Endothelial cell of umbilical vein (primary cell): Measurements from ENCODE around the gene IP6K1. TPM values are rescaled to one million over a fixed set of nuclear protein-coding genes. Genes with fewer than 3 reads are reported as not detected.

Experiments
- BruUV-seq: library from RNA; stranded (reverse); fragments of 400-500 nt; replicated peaks from 2 replicates; lab custom pipeline; 2021; lab: Mats Ljungman, UMichigan
- CTCF ChIA-PET: fragments of 300-600, 350-600 bp; sonication (Branson Sonifier 250); formaldehyde crosslinking; loops from one replicate; lab custom pipeline; 2021; ENCODE audit warnings: antibody characterized with exemption, inconsistent platforms; lab: Charles Lee
- POLR2A ChIA-PET: fragments of 300-600, 350-600 bp; sonication (Branson Sonifier 250); formaldehyde crosslinking; loops from one replicate; lab custom pipeline; 2021; ENCODE audit warnings: antibody characterized with exemption, inconsistent platforms; lab: Charles Lee
- DNase-seq: peaks from one replicate; pipeline ENCODE4 v3.0.0-alpha.2; 2011; ENCODE audit warnings: low read depth, low spot score
- FAIRE-seq: peaks from 2 replicates; lab custom pipeline; 2011; peaks lifted over from hg19 to GRCh38; lab: Jason Lieb, UNC
- H2AFZ ChIP-seq: 2 replicates; pipeline ENCODE4 v1.6.0; 2012; ENCODE audit warnings: low read depth, low read length, control low read depth, inconsistent platforms
- H3K27ac ChIP-seq: 2 replicates; pipeline ENCODE4 v1.5.1; 2011; ENCODE audit warnings: low read depth, mild to moderate bottlenecking, control low read depth, low read length, moderate library complexity; ENCODE audit not compliant: insufficient read depth
- H3K27me3 ChIP-seq, 2 experiments: 2 replicates each; pipeline versions ENCODE4 v1.6.0 to v1.6.1; 2011; ENCODE audit warnings: low read length in 2 of 2, mixed read lengths in 1 of 2; ENCODE audit not compliant: control insufficient read depth in 2 of 2, insufficient read depth in 2 of 2
- H3K36me3 ChIP-seq, 2 experiments: 2 replicates in 1 of 2; 3 replicates in 1 of 2; pipeline ENCODE4 v1.5.1; 2011; ENCODE audit warnings: low read length in 2 of 2, mild to moderate bottlenecking in 1 of 2, moderate library complexity in 1 of 2; ENCODE audit not compliant: control insufficient read depth in 2 of 2, insufficient read depth in 2 of 2; ENCODE audit errors: extremely low read depth in 1 of 2
- H3K4me1 ChIP-seq: 3 replicates; pipeline ENCODE4 v1.5.1; 2011; ENCODE audit warnings: mild to moderate bottlenecking, low read length; ENCODE audit not compliant: control insufficient read depth, insufficient read depth; ENCODE audit errors: extremely low read depth
- H3K4me2 ChIP-seq: 2 replicates; pipeline ENCODE4 v1.6.1; 2011; ENCODE audit warnings: low read length, control low read depth, mixed read lengths; ENCODE audit not compliant: insufficient read depth
- H3K4me3 ChIP-seq, 3 experiments: fragments of 200-600 bp in 1 of 3; sonication (generic), shearing (Covaris generic) in 1 of 3; replicated peaks in 1 of 3; 2 replicates each; pipeline ENCODE4 v1.5.1; 2011 to 2016; ENCODE audit warnings: control low read depth in 3 of 3, low read length in 3 of 3, mild to moderate bottlenecking in 2 of 3, inconsistent platforms in 1 of 3, low read depth in 1 of 3, moderate library complexity in 1 of 3; ENCODE audit not compliant: insufficient read depth in 1 of 3
- H3K79me2 ChIP-seq: 2 replicates; pipeline ENCODE4 v1.6.0; 2012; ENCODE audit warnings: low read length, inconsistent platforms; ENCODE audit not compliant: control insufficient read depth, insufficient read depth
- H3K9ac ChIP-seq: replicated peaks from 2 replicates; pipeline ENCODE3; 2011; ENCODE audit warnings: low read length, control low read depth; ENCODE audit not compliant: insufficient read depth; ENCODE audit errors: extremely low read depth
- H3K9me1 ChIP-seq: replicated peaks from 3 replicates; pipeline ENCODE4 v1.6.0; 2011; ENCODE audit warnings: mild to moderate bottlenecking, low read length; ENCODE audit not compliant: control insufficient read depth, insufficient read depth; ENCODE audit errors: extremely low read depth
- H3K9me3 ChIP-seq: replicated peaks from 2 replicates; pipeline ENCODE4 v1.5.1; 2012; ENCODE audit warnings: low read length, inconsistent platforms; ENCODE audit not compliant: control insufficient read depth, insufficient read depth
- H4K20me1 ChIP-seq: replicated peaks from 2 replicates; pipeline ENCODE3; 2011; ENCODE audit warnings: mild to moderate bottlenecking, low read length; ENCODE audit not compliant: control insufficient read depth, insufficient read depth; ENCODE audit errors: extremely low read depth
- EZH2 ChIP-seq: IDR thresholded peaks from 2 replicates; pipeline ENCODE4 v1.6.1; 2012; ENCODE audit warnings: borderline replicate concordance, low read depth, mild to moderate bottlenecking, moderate library complexity, low read length, inconsistent platforms; ENCODE audit not compliant: severe bottlenecking
- FOS ChIP-seq: IDR thresholded peaks from 2 replicates; pipeline ENCODE4 v1.6.1; 2011; ENCODE audit warnings: mild to moderate bottlenecking, low read length, moderate library complexity, borderline replicate concordance; ENCODE audit not compliant: insufficient read depth
- GATA2 ChIP-seq: IDR thresholded peaks from 2 replicates; pipeline ENCODE4 v1.7.0; 2011; ENCODE audit warnings: low read depth, mild to moderate bottlenecking, moderate library complexity, mixed read lengths, low read length; ENCODE audit not compliant: insufficient read length, insufficient read depth
- JUN ChIP-seq: IDR thresholded peaks from 2 replicates; pipeline ENCODE4 v1.6.1; 2011; ENCODE audit warnings: borderline replicate concordance, low read depth; ENCODE audit not compliant: insufficient read length, insufficient read depth
- MYC ChIP-seq: IDR thresholded peaks from one replicate; pipeline ENCODE4 v1.6.1; 2011; ENCODE audit warnings: mild to moderate bottlenecking, low read depth, low read length
- POLR2A ChIP-seq: IDR thresholded peaks from 2 replicates; pipeline ENCODE4 v1.6.1; 2012; ENCODE audit warnings: low read depth, mild to moderate bottlenecking, control low read depth, low read length
- POLR2AphosphoS5 ChIP-seq: IDR thresholded peaks from 2 replicates; pipeline ENCODE4 v1.6.1; 2012; ENCODE audit warnings: low read depth, mild to moderate bottlenecking, control low read depth, low read length, moderate library complexity; ENCODE audit not compliant: insufficient read depth
- dilution Hi-C: fragments of 300-500 bp; cut with MboI; formaldehyde crosslinking; loops from one replicate; pipeline ENCODE4 v1.15.0; 2019; ENCODE audit warnings: low sequenced_read_pairs; ENCODE audit not compliant: extremely low pct_ligation_motif_present
- intact Hi-C: fragments of 100-400 bp; cut with micrococcal nuclease; formaldehyde crosslinking; loops from one replicate; pipeline ENCODE4 v1.10.0; 2022
- polyA plus RNA-seq, 4 experiments: library from polyadenylated mRNA; depleted of rRNA in 3 of 4; stranded (reverse) in 3 of 4; unstranded in 1 of 4; fragments of >200 nt; gene quantifications; 2 replicates each; pipeline versions ENCODE4 v1.2.1 to v1.2.3, GENCODE V29; 2011 to 2012; ENCODE audit warnings: missing spikeins in 1 of 4
- total RNA-seq: library from RNA; stranded (reverse); gene quantifications from 2 replicates; pipeline ENCODE4 v1.2.3, GENCODE V29; 2021
- TF ChIP-seq, protein P1 (sequence below), 2 donors: IDR thresholded peaks; 1 replicate in 1 of 2; 2 replicates in 1 of 2; pipeline ENCODE4 v1.5.1; 2011; ENCODE audit warnings: low read length in 2 of 2, mild to moderate bottlenecking in 2 of 2, moderate library complexity in 2 of 2, control low read depth in 1 of 2, inconsistent platforms in 1 of 2, low read depth in 1 of 2; ENCODE audit not compliant: insufficient read depth in 1 of 2; ENCODE audit errors: extremely low read depth in 1 of 2
- TF ChIP-seq, protein P2 (sequence below): IDR thresholded peaks from 2 replicates; pipeline ENCODE4 v1.6.1; 2011; ENCODE audit not compliant: insufficient read depth, insufficient read length

The IP6K1 gene
- total and polyA plus RNA-seq, 2 donors (not counting 3 experiments of a cell fraction or from before 2014, with no cell fraction given) = 42.7 to 60.8 TPM

GRCh38 chr3:49769926-49770325, 16.4 kb downstream of the IP6K1 start:
- dilution Hi-C loops (no loop called here), intact Hi-C loops (no loop called here)
- no peak for DNase-seq
- H3K9me1 ChIP-seq = no peaks in the 10 kb centered on the region
- H3K27me3 ChIP-seq = no peaks in the 10 kb centered on the region
- H3K9me3 ChIP-seq = no peaks in the 10 kb centered on the region
- no peak overlapping the region for H2AFZ ChIP-seq
- BruUV-seq = no TSS peak
- POLR2A ChIA-PET = no interaction called here
- CTCF ChIA-PET = interaction anchor here (1.0 to 1.7 kb wide), 2 partner anchors 13 to 21 kb away, joined by 3 to 9 read pairs; no protein-coding TSS in a partner anchor
- no peak overlapping the region for H3K27ac ChIP-seq
- no peak overlapping the region for H3K4me3 ChIP-seq
- no peaks in the 10 kb centered on the region for H3K36me3 ChIP-seq
- no peak overlapping the region for H3K4me2 ChIP-seq
- TF ChIP-seq MYC (no peak), JUN (no peak)
- TF ChIP-seq, protein P1, sequence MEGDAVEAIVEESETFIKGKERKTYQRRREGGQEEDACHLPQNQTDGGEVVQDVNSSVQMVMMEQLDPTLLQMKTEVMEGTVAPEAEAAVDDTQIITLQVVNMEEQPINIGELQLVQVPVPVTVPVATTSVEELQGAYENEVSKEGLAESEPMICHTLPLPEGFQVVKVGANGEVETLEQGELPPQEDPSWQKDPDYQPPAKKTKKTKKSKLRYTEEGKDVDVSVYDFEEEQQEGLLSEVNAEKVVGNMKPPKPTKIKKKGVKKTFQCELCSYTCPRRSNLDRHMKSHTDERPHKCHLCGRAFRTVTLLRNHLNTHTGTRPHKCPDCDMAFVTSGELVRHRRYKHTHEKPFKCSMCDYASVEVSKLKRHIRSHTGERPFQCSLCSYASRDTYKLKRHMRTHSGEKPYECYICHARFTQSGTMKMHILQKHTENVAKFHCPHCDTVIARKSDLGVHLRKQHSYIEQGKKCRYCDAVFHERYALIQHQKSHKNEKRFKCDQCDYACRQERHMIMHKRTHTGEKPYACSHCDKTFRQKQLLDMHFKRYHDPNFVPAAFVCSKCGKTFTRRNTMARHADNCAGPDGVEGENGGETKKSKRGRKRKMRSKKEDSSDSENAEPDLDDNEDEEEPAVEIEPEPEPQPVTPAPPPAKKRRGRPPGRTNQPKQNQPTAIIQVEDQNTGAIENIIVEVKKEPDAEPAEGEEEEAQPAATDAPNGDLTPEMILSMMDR (IDR thresholded peaks at IDR 0.05; ENCODE audit: extremely low read depth in 1 of 2, insufficient read depth in 1 of 2, low read depth in 1 of 2, low read length in 2 of 2) = no peak
- peaks cover 83% of the 10 kb centered on the region for H3K79me2 ChIP-seq
- H4K20me1 ChIP-seq = peaks cover 9% of the 10 kb centered on the region
- H3K9ac ChIP-seq = no peak overlapping the region
- FAIRE-seq = no peak
- H3K4me1 ChIP-seq = no peaks in the 10 kb centered on the region

- no peaks in the 10 kb centered on the region for H3K27me3 ChIP-seq
- ChIA-PET CTCF (interaction anchor here (0.9 to 1.7 kb wide), 2 partner anchors 12 to 21 kb away, joined by 3 to 9 read pairs; no protein-coding TSS in a partner anchor), POLR2A (interaction anchor here (0.6 kb wide), 2 partner anchors 48 to 1262 kb away, joined by 4 to 6 read pairs; no protein-coding TSS in a partner anchor)
- no peak overlapping the region for H3K4me3 ChIP-seq
- H3K27ac ChIP-seq = no peak overlapping the region
- H3K9me3 ChIP-seq = no peaks in the 10 kb centered on the region
- no peak overlapping the region for H2AFZ ChIP-seq
- H4K20me1 ChIP-seq = peaks cover 6% of the 10 kb centered on the region
- no peak for TF ChIP-seq MYC
- TF ChIP-seq FOS = no peak
- no peak for TF ChIP-seq GATA2
- TF ChIP-seq POLR2AphosphoS5 = no peak
- TF ChIP-seq POLR2A = no peak
- TF ChIP-seq, protein P2, sequence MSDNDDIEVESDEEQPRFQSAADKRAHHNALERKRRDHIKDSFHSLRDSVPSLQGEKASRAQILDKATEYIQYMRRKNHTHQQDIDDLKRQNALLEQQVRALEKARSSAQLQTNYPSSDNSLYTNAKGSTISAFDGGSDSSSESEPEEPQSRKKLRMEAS = no peak
- TF ChIP-seq, protein P1 (IDR thresholded peaks at IDR 0.05; ENCODE audit: extremely low read depth in 1 of 2, insufficient read depth in 1 of 2, low read depth in 1 of 2, low read length in 2 of 2) = no peak
- TF ChIP-seq EZH2 = no peak
- no peak for TF ChIP-seq JUN
- no peak overlapping the region for H3K4me2 ChIP-seq
- dilution Hi-C loops = no loop called here
- FAIRE-seq = no peak
- H3K36me3 ChIP-seq = no peaks in the 10 kb centered on the region
- no TSS peak for BruUV-seq
- peaks cover 84% of the 10 kb centered on the region for H3K79me2 ChIP-seq
- H3K9me1 ChIP-seq = no peaks in the 10 kb centered on the region
- no peaks in the 10 kb centered on the region for H3K4me1 ChIP-seq
- intact Hi-C loops = no loop called here
- no peak overlapping the region for H3K9ac ChIP-seq
- no peak for DNase-seq
Observed at GRCh38 chr3:49769286-49769915, 16.9 kb downstream of the IP6K1 start.
